CD4-positive, alpha-beta T cell treated with Interleukin-6 at 100 ng/mL for 8 hours (primary cell): ENCODE data around the gene LCN15.
"Not testable (repeated sequence)": the region's sequence is repeated elsewhere in the genome, so short reads cannot be mapped to it uniquely, and the experiment has no call there.

ENCODE experiments used
- DNase-seq: peaks from one replicate; pipeline ENCODE4 v3.0.0-alpha.2; 2020; ENCODE audit warnings: mixed read lengths, low spot score

LCN15 gene

DNA sequence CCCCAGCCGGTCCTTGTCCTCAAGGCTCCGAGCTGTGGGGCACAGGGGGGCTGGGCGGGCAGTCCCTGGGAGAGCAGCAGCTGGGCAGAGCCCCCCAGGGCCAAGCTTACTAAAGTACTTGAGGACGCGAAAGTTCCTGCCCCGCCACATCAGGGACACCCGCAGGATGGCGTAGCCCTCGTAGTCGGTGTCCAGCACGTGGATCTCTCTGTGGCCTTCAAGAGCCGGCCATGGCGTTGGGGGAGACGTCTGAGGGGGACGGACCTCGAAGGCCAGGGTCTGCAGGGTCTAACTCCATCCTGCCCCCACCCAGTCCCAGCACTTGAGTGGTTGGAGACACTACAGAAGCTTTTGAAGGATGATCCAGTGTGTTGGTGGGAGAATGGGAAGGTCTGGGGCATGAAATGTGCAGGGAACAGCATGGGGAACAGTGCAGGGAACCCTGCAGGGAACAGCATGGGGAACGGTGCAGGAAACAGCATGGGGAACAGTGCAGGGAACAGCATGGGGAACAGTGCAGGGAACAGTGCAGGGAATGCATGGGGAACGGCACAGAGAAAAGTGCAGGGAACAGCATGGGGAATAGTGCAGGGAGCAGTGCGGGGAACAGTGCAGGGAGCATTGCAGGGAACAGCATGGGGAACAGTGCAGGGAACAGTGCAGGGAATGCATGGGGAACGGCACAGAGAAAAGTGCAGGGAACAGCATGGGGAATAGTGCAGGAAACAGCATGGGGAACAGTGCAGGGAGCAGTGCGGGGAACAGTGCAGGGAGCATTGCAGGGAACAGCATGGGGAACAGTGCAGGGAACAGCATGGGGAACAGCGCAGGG, 8.8 kb downstream of the LCN15 start:
- DNase-seq, result not testable (repeated sequence)

DNA sequence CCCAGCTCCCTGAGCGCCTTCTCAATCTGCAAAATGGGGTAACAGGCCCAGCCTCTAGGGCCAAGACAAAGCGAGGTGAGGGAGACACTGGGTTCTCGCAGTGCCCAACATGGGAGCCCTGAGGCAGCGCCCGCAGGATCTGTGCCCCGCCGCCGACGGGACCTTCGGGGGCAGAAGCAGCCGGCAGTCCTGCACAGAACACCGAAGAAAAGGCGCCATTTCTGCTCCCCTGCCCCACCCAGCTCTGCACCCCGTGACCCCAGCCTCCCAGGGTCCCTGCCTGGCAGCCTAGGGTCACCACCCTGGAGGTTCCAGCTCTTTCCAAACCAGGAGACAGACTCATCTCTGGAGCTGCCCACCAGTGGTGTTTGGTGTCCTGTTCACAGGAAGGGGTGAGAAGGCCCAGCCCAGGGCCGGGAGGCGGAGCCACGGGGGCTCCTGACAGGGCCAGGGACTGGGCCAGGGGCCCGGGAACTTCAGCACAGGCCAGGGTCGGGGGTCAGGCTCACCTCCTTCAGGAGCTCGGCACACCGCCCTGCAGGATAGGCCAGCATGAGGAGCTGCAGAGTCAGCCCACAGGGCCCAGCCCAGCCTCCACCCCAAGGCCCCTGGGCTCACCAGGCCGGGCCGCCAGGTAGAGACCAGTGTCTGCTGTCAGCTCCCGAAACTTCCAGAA, 9.6 kb downstream of the LCN15 start:
- no peak for DNase-seq

DNA sequence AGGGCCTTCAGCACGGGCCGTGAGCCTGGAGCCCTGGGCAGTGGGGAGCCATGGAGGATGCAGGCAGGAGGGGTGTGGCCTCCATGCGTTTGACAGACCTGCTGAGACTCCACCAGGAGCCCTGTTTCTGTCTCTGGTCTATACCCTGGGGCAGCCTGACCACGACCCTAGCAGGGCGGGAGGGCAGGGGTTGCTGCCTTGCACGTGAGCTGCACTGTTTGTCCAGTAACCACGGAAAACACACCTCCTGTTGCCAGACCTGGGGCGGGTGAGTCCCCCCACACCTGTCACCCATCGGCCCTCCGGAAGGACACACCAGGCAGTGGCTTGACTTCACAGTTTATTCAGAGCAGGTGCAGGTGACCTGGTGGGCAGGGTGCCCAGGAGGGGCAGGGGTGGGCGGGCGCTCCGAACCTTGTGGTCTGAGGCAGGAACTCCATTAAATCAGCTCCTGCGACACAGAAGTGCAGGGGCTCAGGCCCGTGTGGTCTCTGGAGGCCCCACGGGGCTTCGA, 10.2 kb downstream of the LCN15 start:
- no peak for DNase-seq

DNA sequence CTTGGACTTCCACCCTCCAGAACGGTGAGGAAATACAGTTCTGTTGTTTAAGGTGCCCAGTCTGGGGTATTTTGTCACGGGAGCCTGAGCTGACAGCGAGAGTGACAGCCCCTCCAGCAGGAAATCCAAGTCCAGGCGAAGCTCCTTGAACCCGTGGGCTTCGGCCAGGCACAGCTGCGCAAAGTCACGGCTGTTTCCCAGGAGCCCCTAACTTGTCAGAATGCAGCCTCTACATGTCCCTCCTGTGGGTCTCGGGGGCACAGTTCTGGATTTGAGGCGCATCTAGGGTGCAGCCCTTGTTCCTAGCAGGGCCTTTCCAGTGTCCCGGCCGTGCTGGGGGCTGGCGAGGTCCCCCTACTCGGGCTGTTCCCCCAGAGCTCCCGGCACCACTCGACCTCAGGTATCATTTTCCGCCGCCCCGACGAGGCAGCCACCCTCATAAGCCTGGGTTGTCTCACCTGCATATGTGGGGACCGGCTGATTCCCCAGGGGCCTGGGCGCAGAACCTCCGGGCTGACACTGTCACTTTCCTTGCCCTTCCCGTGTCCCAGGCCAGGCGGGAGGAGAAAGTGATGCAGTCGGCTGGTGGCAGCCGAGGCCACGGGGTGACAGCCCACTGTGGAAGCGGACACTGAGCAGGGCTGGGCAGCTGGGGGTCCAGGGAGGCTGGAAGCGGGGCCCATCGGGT, 10.8 kb downstream of the LCN15 start:
- no peak for DNase-seq

DNA sequence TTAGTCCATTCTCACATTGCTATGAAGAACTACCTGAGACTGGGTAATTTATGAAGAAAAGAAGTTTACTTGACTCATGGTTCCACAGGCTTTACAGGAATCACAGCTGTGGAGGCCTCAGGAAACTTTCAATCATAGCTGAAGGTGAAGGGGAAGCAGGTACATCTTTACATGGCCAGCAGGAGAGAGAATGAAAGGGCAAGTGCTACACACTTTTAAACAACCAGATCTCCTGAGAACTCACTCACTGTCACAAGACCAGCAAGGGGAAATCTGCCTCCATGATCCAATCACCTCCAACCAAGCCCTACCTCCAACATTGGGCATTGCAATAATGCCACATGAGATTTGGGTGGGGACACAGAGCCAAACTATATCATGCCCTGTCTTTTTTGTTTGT, 12.5 kb downstream of the LCN15 start:
- DNase-seq, result no peak

DNA sequence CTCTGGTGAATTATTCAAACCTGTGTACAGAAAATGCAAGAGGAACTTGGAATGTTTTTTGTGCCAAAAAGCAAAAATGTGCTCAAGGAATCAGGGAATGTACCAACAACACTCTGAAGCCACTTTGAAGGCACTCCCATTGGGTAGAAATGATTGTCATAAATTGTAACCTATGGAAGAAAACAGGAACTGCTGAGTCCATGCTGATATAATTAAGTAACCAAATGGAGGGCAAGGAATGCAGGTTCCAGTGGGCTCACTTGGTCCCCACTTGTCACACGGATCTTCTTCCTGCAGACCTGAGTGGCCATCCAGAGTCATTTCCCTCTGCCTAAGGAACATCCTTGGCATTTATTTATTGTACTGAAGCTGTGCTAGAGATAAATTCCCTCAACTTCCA, 13.1 kb downstream of the LCN15 start:
- no peak for DNase-seq

DNA sequence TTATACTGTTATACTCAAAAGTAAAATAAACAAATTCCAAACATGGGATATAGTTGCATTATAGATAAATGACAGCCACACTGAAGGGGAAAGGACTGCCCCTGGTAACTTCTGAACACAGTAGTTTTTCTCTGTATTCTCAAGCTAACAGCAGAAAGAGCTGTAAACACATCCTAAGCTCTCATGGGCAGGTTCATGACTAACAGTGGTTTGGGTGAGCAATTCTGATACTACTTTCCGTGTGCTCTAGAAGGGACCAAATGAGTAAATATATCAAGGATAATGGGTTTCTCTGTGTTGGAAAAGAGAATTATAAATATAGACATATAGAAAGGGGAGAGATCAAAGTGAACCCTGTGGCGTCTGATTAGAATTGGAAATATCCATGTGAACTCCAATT, 13.8 kb downstream of the LCN15 start:
- DNase-seq, result no peak

DNA sequence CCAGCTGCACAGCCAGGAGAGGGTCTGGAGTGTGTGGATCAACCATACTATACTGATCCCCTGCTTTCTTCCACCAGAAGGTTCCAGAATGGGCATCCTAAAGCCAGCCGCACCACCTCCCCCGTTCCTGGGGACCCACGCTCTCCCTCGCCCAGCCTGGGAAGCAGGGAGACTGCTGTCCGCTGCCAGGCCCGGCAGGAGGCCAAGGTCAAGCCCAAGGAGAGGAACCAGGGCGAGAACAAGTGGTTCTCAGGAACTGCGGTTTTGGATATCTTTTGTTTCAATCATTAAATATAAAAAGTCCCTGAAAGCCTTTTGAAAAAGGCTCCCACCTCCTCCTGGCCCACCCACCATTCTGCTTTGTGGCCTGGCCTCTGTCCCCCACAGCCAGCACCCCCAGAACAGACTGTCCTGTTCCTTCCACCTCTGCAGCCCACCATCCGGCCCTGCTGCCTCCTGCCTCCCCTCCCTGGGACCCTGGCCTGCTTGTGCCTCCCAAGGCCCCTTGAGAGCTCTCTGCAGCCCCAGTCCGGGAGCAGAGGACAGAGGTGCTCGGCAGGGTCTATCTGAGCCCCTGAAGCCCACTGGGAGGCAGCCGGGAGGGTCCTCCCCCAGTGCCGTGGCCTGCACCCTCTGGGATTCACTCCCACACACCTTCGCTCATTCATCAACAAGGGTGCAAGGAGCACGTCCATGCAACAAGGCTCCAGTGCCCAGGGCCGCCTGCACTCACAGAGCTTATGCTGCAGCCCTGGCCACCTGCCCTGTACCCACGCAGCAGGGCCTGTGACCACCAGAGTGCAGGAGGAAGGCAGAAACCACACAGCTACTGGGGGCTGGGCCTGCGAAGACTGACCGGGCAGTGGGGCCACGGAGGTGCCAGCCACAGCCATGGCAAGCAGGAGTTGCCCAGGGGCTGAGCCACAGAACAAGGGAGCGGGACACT, 15.4 kb downstream of the LCN15 start:
- no peak for DNase-seq

DNA sequence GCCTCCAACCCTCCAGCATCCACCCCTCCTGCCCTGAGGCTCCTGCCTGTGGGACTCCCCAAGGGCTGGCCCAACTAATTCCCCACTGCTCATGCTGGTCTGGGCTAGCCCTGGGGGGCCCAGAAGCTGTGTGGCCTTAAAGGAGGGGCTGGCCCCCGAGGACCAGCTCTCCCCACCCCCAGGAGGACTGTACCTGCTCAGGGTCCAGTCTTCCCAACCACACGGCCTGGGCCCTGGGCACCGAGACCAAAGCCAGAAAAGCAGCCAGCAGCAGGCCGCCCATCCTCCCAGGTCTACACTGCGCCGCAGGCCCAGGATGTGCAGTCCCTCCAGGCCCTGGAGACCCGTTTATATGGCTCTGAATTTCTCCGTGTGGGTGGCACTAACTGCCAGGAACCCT, 16.1 kb downstream of the LCN15 start, which contains the start of gene LCN6:
LCN6 (minus strand) TSS at position 325 of the 400 bp plus-strand sequence; CDS start at position 283, 42 bp downstream.
- DNase-seq, result no peak

DNA sequence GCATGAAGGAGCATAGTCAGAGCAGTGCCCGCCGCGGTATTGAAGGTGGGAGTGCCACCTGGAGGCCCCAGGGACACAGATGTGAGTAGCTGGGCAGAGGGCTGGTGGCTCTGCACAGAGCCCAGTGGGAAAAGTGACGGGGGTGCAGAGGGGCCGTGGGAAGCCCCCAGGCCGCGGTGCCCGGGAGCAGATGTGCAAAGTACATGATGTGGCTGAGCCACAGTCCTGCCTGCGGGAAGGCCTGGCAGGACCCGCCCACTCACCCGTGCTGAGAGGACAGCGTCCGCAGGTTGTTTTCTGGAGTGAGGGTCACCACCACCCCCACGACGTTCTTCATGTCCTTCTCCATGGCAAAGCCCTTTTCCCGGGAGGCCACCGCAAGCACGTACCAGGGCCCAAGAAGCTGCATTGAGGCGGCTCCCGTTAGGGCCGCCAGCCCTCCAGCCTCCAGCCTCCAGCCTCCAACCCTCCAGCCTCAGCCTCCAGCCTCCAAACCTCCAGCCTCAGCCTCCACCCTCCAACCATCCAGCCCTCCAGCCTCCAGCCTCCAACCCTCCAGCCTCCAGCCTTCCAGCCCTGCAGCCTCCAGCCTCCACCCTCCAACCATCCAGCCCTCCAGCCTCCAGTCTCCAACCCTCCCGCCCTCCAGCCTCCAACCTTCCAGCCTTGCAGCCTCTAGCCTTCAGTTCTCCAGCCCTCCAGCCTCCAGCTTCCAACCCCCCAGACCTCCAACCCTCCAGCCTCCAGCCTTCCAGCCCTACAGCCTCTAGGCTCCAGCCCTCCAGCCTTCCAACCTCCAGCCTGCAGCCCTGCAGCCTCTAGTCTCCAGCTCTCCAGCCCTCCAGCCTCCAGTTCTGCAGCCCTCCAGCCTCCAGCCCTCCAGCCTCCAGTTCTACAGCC, 16.9 kb downstream of the LCN15 start:
- DNase-seq, result no peak

DNA sequence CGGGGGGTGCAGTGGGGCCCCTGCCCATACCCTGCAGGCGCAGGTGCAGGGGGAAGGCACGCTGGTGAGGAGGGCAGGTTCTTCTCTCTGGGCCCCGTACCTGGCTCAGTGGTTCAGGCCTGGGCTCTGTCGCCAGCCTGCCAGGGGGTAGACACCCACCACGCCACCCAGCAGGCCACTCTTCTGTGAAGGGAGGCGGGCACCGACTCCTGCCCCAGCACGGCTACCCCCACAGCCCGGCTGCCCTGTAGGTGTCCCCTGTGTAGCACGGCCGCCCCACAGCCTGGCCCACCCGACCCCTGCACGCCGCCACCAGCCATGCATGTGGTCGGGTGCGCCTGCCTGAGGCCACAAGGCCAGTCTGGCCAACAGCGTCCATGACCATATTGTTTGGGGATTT, 17.7 kb downstream of the LCN15 start:
- no peak for DNase-seq

DNA sequence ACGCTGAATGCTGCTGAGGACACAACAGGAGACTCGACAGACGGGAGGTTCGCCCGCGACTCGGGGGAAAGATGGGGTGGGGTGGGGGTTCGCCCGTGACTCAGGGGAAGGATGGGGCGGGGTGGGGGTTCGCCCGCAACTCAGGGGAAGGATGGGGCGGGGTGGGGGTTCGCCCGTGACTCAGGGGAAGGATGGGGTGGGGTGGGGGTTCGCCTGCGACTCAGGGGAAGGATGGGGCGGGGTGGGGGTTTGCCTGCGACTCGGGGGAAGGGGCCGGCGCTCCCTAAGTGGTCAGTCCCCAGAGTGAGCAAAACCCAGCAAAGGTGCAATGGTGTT, 18.2 kb downstream of the LCN15 start:
- no peak for DNase-seq

DNA sequence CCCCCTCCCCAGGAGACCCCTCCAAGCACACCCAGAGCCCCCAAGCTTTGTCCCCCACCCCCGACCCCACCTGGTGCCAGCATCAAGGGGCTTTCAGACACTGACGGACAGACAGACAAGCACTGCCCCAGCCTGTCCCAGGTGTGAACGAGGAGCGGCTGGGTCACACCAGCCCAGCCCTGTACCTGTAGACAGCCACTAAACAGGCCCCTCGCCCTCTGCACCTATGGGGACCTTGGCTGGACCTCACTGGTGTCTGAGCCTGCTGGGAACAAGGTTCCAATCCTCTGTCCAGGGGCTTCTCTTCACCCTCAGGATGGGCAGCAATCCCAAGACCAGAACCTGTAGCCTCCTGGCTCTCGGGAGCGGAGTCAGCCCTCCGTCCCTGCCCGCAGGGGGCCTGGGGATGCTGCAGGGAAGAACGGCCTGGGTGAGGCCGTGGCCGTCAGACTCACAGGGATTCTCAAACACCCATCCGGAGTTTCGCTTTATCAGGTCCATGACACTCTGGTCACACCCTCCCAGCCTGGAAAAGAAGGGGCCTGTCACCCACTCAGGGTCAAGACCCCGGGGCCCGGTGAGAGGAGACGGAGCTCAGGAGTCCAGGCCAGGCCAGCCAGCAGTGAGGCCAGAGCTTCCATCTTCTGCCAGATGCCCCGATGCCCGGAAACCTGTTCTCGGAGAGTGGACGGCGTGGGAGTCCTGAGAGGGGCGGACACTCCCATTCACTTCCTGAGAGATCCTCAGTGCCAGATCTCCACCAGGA, 18.7 kb downstream of the LCN15 start:
- no peak for DNase-seq

DNA sequence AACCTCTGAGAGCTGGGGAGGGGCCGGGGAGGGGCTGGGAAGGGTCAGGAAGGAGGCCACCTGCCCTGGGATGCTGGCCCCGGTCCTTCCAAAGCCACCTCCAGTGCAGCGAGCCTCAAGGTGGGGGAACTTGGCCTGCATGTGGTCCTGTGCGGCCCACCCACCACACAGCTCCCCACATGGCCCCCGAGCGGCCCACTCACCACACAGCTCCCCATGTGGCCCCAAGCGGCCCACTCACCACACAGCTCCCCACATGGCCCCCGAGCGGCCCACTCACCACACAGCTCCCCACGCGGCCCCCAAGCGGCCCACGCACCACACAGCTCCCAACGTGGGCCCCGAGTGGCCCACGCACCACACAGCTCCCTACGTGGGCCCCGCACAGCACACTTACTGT, 19.5 kb downstream of the LCN15 start:
- DNase-seq, result no peak

DNA sequence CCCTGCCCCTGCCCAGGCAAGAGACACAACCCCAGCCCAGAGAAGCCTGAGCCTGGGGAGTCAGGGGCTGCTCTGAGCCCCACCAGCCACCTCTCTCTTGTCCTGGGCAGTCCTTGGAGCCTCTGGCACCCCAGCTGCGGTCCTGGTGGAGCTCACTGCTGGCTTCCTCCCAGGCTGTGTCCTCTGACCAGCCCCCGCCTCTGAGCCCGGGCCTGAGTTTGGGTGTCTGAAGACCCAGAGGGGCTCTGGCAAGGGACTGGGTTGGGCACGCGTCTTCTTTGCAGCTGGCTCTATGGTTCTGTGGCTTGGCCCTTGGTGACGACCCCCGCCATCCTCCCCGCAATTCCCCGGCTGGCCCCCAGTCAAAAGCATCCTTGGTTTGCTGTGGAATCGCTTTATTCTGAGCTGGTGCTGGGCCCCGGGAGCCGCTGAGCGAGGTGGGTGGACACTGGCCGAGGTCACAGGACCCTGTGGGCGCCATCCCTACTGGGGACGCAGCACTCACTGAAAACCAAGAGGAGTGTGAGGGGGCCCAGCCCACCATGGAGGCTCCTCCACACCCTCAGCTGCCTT, 20.6 kb downstream of the LCN15 start:
- DNase-seq, result no peak

DNA sequence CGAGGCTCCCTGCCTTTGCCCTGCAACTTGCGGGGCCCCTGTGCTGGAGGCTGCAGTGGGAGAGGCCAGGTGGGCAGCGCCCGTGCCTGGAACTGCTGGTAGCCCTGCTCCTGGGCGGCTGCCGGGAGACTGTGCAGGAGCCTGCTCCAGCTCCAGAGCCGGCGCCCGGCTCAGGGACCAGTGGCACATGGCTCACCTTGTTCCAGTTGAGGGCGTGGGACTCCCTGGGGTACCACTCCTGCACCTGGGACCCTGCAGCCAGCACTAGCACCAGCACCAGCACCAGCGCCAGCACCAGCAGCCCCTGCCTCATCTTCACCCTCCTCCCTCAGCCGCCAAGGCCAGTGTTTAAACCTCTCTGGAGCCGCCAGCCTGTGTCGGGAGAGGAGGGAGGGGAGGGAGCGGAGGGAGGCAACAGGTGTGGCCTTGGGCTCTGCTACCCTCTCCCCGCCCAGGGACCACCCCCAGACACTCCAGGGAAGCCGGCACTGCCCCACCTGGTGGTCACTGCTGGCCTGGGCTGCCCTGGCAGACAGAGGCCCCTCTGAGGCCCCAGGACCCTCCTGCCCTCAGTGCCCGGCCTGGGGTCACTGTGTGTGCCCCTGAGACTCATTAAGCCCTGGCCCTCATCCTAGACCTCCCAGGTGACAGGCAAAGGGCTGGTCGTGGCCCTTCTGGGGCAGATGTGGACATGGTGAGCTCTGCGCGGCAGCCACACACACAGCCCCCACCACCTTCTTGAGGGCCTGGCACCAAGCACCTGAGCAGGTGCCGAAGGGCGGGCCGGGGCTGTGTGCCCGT, 21.5 kb downstream of the LCN15 start, which contains the start of gene LCN10:
LCN10 (minus strand) TSS at position 350 of the 801 bp plus-strand sequence; CDS start at position 313, 37 bp downstream.
- DNase-seq, result no peak

DNA sequence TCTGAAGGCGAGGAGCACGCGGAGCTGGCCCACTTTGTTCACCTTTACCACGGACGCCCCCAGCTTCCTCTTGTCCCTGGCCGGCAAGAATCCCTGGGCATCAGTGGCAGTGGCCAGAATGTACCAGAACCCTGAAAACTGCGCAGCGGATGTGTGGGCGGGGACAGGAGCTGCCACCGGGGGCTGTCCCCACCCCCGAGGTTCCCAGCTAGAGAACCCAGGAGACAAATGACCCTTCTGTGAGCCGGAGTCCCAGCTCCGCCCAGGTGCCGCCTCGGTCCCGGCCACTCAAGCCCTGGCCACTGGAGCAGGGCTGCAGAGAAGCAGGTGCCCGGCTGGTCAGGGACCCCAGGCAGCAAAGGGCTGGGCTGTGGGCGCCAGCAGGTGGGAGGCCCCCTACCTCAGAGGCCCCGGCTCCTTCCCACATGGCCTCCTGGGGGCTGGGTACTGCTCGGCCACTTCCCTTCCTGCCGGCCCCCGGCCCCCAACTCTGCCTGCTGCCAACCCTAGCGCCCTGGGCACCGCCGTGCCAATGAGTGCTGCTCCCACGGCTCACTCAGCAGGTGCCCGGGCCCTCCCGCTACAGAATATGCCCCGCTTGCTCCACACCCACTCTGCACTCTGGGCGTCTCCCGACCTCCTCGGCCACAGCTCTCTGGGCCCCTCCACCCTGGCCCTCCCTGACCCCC, 22.3 kb downstream of the LCN15 start:
- DNase-seq, result no peak
